ENCODE measurements around the gene NACA2. TPM values are rescaled to one million over a fixed set of nuclear protein-coding genes. Genes with fewer than 3 reads are reported as not detected.

Gene NACA2
- total RNA-seq, 6 experiments from 2014 or later, result not detected

- H3K36me3 Mint-ChIP-seq (ENCODE audit: low read depth), result peaks cover 17% of the 10 kb centered on the region
- TF ChIP-seq CTCF (IDR thresholded peaks at IDR 0.05), result no peak
- DNase-seq, result no peak
- H3K4me3 Mint-ChIP-seq, result no peak overlapping the region
- peaks cover 5% of the 10 kb centered on the region; the same call in 1 of the 2 replicates for H3K27me3 Mint-ChIP-seq (ENCODE audit: insufficient read depth)
- H3K4me1 Mint-ChIP-seq (ENCODE audit: low read depth), result no peaks in the 10 kb centered on the region
- no peak overlapping the region for H3K27ac Mint-ChIP-seq
- peaks cover 13% of the 10 kb centered on the region; the same call in 1 of the 2 replicates for H3K9me3 Mint-ChIP-seq
These were observed 34.5 kb upstream of the NACA2 start for GRCh38 chr17:61625564-61625963.

- no peak overlapping the region for H3K27ac Mint-ChIP-seq
- H3K36me3 Mint-ChIP-seq (ENCODE audit: low read depth), result peaks cover 19% of the 10 kb centered on the region
- H3K9me3 Mint-ChIP-seq, result peaks cover 19% of the 10 kb centered on the region
- TF ChIP-seq CTCF (IDR thresholded peaks at IDR 0.05), result no peak
- H3K4me3 Mint-ChIP-seq, result no peak overlapping the region
- no peaks in the 10 kb centered on the region for H3K4me1 Mint-ChIP-seq (ENCODE audit: low read depth)
- peaks cover 5% of the 10 kb centered on the region; the same call in 1 of the 2 replicates for H3K27me3 Mint-ChIP-seq (ENCODE audit: insufficient read depth)
- no peak for DNase-seq
These were observed 33.9 kb upstream of the NACA2 start for GRCh38 chr17:61624951-61625350.

- no peak overlapping the region for H3K4me3 Mint-ChIP-seq
- TF ChIP-seq CTCF (IDR thresholded peaks at IDR 0.05), result no peak
- peaks cover 3% of the 10 kb centered on the region for H3K27me3 Mint-ChIP-seq (ENCODE audit: insufficient read depth)
- DNase-seq, result no peak
- peaks cover 41% of the 10 kb centered on the region for H3K36me3 Mint-ChIP-seq (ENCODE audit: low read depth)
- peaks cover 39% of the 10 kb centered on the region for H3K9me3 Mint-ChIP-seq
- H3K4me1 Mint-ChIP-seq (ENCODE audit: low read depth), result peaks cover 7% of the 10 kb centered on the region
- H3K27ac Mint-ChIP-seq, result no peak overlapping the region
These were observed 30.3 kb upstream of the NACA2 start for GRCh38 chr17:61621317-61621716.

- Mint-ChIP-seq H3K27ac (no peak overlapping the region), H3K27me3 (ENCODE audit: insufficient read depth) (no peaks in the 10 kb centered on the region; the same call in 1 of the 2 replicates), H3K4me3 (no peak overlapping the region), H3K9me3 (peaks cover 39% of the 10 kb centered on the region), H3K36me3 (ENCODE audit: low read depth) (peaks cover 41% of the 10 kb centered on the region), H3K4me1 (ENCODE audit: low read depth) (peaks cover 20% of the 10 kb centered on the region)
- TF ChIP-seq CTCF (IDR thresholded peaks at IDR 0.05), result no peak
- no peak for DNase-seq
These were observed 28.9 kb upstream of the NACA2 start for GRCh38 chr17:61619953-61620352.

- DNase-seq, result no peak
- TF ChIP-seq CTCF (IDR thresholded peaks at IDR 0.05), result no peak
- Mint-ChIP-seq H3K27me3 (ENCODE audit: insufficient read depth) (no peaks in the 10 kb centered on the region; the same call in 1 of the 2 replicates), H3K27ac (no peak overlapping the region), H3K4me3 (no peak overlapping the region), H3K9me3 (peaks cover 39% of the 10 kb centered on the region), H3K36me3 (ENCODE audit: low read depth) (peaks cover 41% of the 10 kb centered on the region), H3K4me1 (ENCODE audit: low read depth) (peaks cover 23% of the 10 kb centered on the region)
These were observed 28.5 kb upstream of the NACA2 start for GRCh38 chr17:61619493-61619892.

GRCh38 chr17:61618950-61619349 lies 27.9 kb upstream of the NACA2 start:
- H3K27me3 Mint-ChIP-seq (ENCODE audit: insufficient read depth), result no peaks in the 10 kb centered on the region; the same call in 1 of the 2 replicates
- H3K4me3 Mint-ChIP-seq, result no peak overlapping the region
- no peak for DNase-seq
- TF ChIP-seq CTCF (IDR thresholded peaks at IDR 0.05), result no peak
- H3K27ac Mint-ChIP-seq, result no peak overlapping the region
- peaks cover 41% of the 10 kb centered on the region for H3K36me3 Mint-ChIP-seq (ENCODE audit: low read depth)
- H3K9me3 Mint-ChIP-seq, result peaks cover 39% of the 10 kb centered on the region
- peaks cover 23% of the 10 kb centered on the region for H3K4me1 Mint-ChIP-seq (ENCODE audit: low read depth)

All from HFFc6 (cell line).